ENCODE results near the gene ARSB.

The ARSB gene

DNA sequence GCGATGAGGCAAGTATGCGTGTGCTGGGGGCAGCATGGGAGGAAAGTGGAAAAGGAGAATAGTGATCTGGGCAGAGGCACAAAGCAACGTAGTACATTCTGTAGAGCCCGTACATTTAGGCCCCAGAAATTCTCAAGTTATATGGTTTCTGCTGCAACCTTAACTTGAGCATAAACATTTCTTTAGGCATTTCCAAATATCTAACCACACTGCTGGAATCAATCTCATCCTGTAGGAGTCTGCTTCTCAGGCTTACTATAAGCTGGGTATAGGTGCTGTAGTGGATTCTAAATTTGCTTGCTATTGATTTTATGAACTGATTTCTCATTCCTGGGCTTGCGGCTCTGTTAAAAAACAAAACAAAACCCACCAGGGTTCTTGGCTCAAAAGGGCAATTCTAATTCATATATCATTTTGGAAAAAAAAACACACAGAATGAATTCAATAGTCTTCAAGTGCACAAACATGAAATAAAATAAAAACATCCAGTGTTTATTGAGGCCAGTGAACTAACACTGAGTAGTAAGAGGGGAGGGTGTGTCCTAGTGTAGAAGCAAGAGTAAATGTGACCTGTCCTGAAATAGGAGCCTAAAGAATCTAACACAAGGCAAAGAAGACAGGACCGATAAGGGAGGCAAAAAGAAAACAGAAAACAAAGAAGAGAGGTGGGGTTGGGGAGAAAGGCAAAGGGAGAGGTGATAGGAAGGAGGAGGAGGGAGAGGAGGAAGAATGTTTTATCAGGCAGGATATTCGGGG, 191.0 kb downstream of the ARSB start:
- H3K27me3 ChIP-seq (ENCODE audit: control insufficient read depth, insufficient read depth, low read length), result no peaks in the 10 kb centered on the region
- no peak overlapping the region for H3K4me3 ChIP-seq (ENCODE audit: low read depth, low read length)
- no peak overlapping the region for H3K9ac ChIP-seq (ENCODE audit: low read depth, low read length)
- no peaks in the 10 kb centered on the region for H3K4me1 ChIP-seq (ENCODE audit: control insufficient read depth, insufficient read depth, low read length)
- no peaks in the 10 kb centered on the region for H3K36me3 ChIP-seq (ENCODE audit: control insufficient read depth, insufficient read depth, low read length)
- H3K9me3 ChIP-seq (ENCODE audit: control insufficient read depth, insufficient read depth, low read length), result no peaks in the 10 kb centered on the region

DNA sequence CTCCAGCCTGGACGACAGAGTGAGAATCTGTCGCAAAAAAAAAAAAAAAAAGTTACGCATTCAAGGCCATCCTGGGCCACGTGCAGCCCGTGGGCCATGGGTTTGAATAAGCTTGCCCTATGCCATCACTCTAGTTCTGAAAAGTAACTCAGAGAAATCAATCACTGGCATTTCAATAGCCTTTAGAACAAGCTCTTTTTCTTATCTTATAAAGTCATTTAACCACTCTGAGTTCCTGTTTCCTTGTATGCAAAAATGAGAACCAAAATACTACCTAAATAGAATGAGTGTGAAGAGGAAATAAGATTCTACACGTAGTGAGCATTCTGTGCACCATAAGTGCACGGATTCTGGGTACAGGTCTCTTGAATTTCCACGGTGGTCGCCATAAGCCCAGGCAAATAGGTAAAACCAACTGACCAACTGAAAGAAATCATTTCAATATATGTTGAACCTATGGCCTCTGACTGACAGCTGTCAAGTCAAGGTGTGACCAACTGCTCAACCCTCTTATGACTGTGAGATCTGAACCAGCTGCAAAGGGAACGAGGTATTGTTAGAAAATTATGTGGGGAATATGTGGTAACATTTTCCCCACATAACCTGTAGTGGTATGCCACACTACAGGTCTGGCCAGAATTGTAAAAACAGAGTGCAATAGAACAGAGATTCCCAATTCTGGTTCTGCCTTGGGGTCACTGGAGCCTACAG, 192.6 kb downstream of the ARSB start:
- no peaks in the 10 kb centered on the region for H3K27me3 ChIP-seq (ENCODE audit: control insufficient read depth, insufficient read depth, low read length)
- no peaks in the 10 kb centered on the region for H3K36me3 ChIP-seq (ENCODE audit: control insufficient read depth, insufficient read depth, low read length)
- no peak overlapping the region for H3K9ac ChIP-seq (ENCODE audit: low read depth, low read length)
- H3K4me3 ChIP-seq (ENCODE audit: low read depth, low read length), result no peak overlapping the region
- no peaks in the 10 kb centered on the region for H3K9me3 ChIP-seq (ENCODE audit: control insufficient read depth, insufficient read depth, low read length)
- H3K4me1 ChIP-seq (ENCODE audit: control insufficient read depth, insufficient read depth, low read length), result no peaks in the 10 kb centered on the region

DNA sequence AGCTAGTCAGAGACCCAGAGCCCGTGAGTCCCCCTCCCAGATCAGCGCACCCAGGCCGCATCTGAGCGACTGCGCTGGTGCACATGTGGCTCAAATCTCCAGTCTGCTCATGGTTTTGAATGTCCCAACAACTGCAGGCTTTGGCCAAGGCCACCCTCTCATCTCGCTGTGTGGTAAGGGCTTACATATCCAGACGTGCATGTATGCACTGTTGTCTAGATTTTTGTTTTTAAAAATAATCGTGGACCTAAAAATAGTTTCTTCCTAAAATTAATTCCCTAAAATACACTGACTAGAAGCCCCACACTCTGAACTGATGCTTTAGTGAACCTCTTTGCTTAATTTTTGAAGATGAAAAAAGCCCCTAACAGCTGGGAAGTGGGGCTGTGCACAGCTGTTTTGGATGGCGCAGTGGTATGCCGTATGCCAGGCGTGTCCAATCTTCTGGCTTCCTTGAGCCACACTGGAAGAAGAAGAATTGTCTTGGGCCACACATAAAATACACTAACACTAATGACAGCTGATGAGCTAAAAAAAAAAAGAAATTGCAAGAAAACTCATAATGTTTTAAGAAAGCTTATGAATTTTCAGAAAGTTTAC, 193.5 kb downstream of the ARSB start:
- H3K4me3 ChIP-seq (ENCODE audit: low read depth, low read length), result no peak overlapping the region
- H3K36me3 ChIP-seq (ENCODE audit: control insufficient read depth, insufficient read depth, low read length), result no peaks in the 10 kb centered on the region
- H3K9me3 ChIP-seq (ENCODE audit: control insufficient read depth, insufficient read depth, low read length), result no peaks in the 10 kb centered on the region
- no peaks in the 10 kb centered on the region for H3K27me3 ChIP-seq (ENCODE audit: control insufficient read depth, insufficient read depth, low read length)
- no peaks in the 10 kb centered on the region for H3K4me1 ChIP-seq (ENCODE audit: control insufficient read depth, insufficient read depth, low read length)
- no peak overlapping the region for H3K9ac ChIP-seq (ENCODE audit: low read depth, low read length)

DNA sequence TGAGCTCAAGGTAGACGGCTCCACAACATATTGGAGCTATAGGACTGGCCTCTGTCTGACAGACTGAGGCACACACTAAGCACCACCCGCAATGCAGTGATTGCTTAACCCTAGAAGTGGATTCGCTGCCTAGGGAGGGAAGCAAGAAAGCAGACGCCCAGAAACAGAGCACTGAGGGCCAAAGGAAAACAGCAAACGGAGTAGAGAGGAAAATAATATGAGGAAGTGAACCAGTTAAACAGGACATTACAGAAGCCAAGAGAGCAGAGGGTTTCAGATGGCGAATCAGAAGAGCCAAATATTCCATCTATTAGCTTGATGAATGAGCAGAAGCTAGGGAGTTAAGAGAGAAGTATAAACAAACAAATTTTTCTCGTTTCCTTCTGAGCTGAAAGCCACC, 197.3 kb downstream of the ARSB start:
- H3K36me3 ChIP-seq (ENCODE audit: control insufficient read depth, insufficient read depth, low read length), result no peaks in the 10 kb centered on the region
- no peaks in the 10 kb centered on the region for H3K4me1 ChIP-seq (ENCODE audit: control insufficient read depth, insufficient read depth, low read length)
- no peak overlapping the region for H3K9ac ChIP-seq (ENCODE audit: low read depth, low read length)
- no peaks in the 10 kb centered on the region for H3K9me3 ChIP-seq (ENCODE audit: control insufficient read depth, insufficient read depth, low read length)
- no peaks in the 10 kb centered on the region for H3K27me3 ChIP-seq (ENCODE audit: control insufficient read depth, insufficient read depth, low read length)
- no peak overlapping the region for H3K4me3 ChIP-seq (ENCODE audit: low read depth, low read length)

DNA sequence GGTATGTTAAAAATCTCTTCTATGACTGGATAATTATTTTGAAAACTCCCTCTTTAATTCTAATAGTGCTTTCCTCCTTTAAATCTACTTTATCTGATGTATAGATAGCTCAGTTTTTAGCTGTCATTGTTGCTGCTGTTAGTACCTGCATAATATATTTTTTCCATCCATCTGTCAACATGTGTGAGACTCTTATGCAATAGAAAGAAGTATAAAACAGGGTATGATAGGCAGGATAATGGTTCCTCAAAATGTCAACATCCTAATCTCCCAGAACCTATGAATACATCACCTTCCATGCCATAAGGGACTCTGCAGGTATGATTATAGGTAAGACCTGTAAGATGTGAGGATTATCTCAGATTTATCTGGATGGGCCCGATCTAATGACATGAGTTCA, 199.7 kb downstream of the ARSB start:
- Histone ChIP-seq H3K36me3 (ENCODE audit: control insufficient read depth, insufficient read depth, low read length) (no peaks in the 10 kb centered on the region), H3K9me3 (ENCODE audit: control insufficient read depth, insufficient read depth, low read length) (no peaks in the 10 kb centered on the region), H3K9ac (ENCODE audit: low read depth, low read length) (no peak overlapping the region), H3K4me3 (ENCODE audit: low read depth, low read length) (no peak overlapping the region), H3K27me3 (ENCODE audit: control insufficient read depth, insufficient read depth, low read length) (no peaks in the 10 kb centered on the region), H3K4me1 (ENCODE audit: control insufficient read depth, insufficient read depth, low read length) (no peaks in the 10 kb centered on the region)

DNA sequence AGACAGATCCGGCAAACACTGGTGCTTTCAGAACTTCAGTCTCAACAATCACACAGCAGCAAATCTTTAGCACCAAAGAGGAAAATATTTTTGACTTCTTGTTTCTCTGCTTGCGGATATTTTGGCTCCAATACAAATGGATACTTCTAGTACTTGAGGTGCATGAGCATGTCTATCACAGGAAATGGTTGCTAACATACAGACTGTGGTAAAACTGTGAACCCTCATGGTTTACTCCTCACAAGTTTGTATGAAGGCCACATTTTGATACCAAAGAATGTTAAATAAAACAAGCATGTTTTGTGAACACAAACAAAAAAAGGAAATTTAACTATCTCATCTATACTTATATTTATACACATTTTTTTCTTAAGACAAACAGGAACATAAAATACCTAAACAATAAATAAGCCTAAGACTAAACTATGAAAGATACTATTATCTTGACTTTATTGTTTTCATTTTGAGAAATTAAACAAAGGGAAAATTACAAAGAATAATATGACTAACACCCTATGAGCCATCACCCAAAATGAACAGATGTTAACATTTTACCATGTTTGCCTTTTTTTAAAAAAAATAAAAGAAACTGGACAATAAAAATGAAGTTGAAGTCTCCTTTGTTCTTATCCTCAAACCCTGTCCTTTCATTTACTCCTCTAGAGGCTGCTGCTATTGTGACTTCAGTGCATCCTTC, 201.5 kb downstream of the ARSB start:
- Histone ChIP-seq H3K9me3 (ENCODE audit: control insufficient read depth, insufficient read depth, low read length) (no peaks in the 10 kb centered on the region), H3K4me3 (ENCODE audit: low read depth, low read length) (no peak overlapping the region), H3K27me3 (ENCODE audit: control insufficient read depth, insufficient read depth, low read length) (no peaks in the 10 kb centered on the region), H3K36me3 (ENCODE audit: control insufficient read depth, insufficient read depth, low read length) (no peaks in the 10 kb centered on the region), H3K4me1 (ENCODE audit: control insufficient read depth, insufficient read depth, low read length) (no peaks in the 10 kb centered on the region), H3K9ac (ENCODE audit: low read depth, low read length) (no peak overlapping the region)

DNA sequence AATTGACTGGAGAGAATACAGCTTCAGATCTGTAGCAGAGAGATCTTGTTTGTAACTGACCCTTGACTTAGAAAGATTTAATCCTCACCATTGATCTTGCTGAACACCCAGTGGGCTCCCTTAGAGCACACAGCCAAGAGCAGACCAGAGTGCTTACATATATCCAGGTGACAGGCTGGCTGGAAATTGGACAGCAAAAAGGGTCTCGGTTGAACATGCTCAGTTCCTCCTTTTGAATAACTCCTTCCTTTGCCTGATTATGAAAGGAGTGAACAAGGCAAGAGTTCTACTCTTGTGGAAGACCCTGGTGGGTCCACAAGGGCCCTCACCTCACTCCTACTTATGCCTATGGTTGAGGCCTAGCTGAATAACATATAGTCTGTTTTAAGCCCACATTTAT, 202.4 kb downstream of the ARSB start:
- Histone ChIP-seq H3K9me3 (ENCODE audit: control insufficient read depth, insufficient read depth, low read length) (no peaks in the 10 kb centered on the region), H3K36me3 (ENCODE audit: control insufficient read depth, insufficient read depth, low read length) (no peaks in the 10 kb centered on the region), H3K4me3 (ENCODE audit: low read depth, low read length) (no peak overlapping the region), H3K27me3 (ENCODE audit: control insufficient read depth, insufficient read depth, low read length) (no peaks in the 10 kb centered on the region), H3K4me1 (ENCODE audit: control insufficient read depth, insufficient read depth, low read length) (no peaks in the 10 kb centered on the region), H3K9ac (ENCODE audit: low read depth, low read length) (no peak overlapping the region)

DNA sequence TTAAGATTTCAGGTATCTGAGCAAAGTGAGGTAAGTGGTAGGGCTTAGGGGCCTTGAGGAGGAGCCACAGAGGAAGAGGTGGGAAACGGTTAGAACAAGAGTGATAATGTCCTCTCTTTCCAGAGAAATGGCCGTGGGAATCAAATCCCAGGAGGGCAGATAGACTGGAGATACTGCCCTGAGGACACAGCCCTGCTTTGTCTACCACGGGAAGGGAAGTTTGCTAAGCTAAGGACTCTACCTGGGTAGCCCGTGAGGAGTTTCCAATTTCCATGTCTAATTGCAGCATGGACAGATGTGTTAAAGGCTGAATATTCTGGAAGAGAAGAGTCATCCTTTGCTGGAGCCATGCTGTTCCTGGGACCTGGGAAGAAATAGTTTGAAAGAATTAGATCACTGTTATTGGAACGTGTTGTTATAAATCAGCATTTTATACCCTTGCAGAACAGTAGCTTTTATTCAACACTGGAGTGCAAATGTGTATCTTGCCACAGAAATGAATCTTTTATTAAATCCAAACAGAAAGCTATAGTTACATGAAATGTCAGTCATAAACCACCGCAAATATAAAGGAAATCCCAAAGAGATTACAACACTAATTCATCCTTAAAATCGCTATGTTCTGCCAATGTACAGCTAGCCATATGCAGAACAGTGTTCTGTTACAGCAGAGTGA, 203.4 kb downstream of the ARSB start:
- Histone ChIP-seq H3K4me1 (ENCODE audit: control insufficient read depth, insufficient read depth, low read length) (no peaks in the 10 kb centered on the region), H3K36me3 (ENCODE audit: control insufficient read depth, insufficient read depth, low read length) (no peaks in the 10 kb centered on the region), H3K9me3 (ENCODE audit: control insufficient read depth, insufficient read depth, low read length) (no peaks in the 10 kb centered on the region)

DNA sequence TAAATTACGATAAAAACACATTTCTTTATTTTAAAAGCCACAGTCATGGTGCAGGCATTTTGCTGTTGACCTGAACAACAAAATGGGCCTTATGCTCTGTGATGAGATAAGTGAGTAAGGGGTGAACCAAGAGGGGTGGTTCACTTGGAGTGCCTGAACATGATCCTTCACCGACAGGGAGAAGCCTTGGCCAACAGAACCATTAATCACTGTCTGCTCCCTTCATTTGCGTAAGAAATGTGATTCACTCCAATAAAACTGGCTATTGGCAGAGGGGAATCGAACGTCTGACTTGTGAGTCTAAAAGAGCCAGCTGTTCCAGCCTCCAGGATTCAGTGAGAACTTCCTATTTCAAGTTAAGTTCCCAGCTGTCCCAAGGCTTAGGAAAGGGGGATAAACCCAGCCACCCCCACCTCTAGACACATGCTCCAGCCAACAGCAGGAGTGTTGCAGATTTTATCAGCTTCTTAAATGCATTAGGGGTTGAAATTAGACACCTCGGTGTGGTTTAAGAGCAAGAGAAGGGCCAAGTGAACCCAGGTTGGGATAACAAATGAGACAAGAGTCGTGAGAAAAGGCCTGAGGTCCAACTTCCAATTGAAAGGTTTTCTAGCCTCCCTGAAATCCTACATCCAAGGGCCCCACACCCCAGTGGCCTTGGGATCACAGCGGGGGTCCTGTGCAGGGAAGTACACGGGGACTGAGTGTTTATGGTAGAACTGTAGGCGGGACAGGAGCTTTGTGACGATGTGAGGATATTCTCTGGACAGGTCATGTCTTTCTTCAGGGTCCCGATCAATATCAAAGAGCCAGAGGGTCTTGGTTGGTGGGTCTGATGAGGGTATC, 205.1 kb downstream of the ARSB start:
- no peak overlapping the region for H3K9ac ChIP-seq (ENCODE audit: low read depth, low read length)
- no peak overlapping the region for H3K4me3 ChIP-seq (ENCODE audit: low read depth, low read length)
- H3K9me3 ChIP-seq (ENCODE audit: control insufficient read depth, insufficient read depth, low read length), result no peaks in the 10 kb centered on the region
- no peaks in the 10 kb centered on the region for H3K27me3 ChIP-seq (ENCODE audit: control insufficient read depth, insufficient read depth, low read length)
- no peaks in the 10 kb centered on the region for H3K4me1 ChIP-seq (ENCODE audit: control insufficient read depth, insufficient read depth, low read length)
- H3K36me3 ChIP-seq (ENCODE audit: control insufficient read depth, insufficient read depth, low read length), result no peaks in the 10 kb centered on the region

More for the DNA sequence above, 203.4 kb downstream of the ARSB start:
- no peaks in the 10 kb centered on the region for H3K27me3 ChIP-seq (ENCODE audit: control insufficient read depth, insufficient read depth, low read length)
- H3K4me3 ChIP-seq (ENCODE audit: low read depth, low read length), result no peak overlapping the region
- H3K9ac ChIP-seq (ENCODE audit: low read depth, low read length), result no peak overlapping the region

DNA sequence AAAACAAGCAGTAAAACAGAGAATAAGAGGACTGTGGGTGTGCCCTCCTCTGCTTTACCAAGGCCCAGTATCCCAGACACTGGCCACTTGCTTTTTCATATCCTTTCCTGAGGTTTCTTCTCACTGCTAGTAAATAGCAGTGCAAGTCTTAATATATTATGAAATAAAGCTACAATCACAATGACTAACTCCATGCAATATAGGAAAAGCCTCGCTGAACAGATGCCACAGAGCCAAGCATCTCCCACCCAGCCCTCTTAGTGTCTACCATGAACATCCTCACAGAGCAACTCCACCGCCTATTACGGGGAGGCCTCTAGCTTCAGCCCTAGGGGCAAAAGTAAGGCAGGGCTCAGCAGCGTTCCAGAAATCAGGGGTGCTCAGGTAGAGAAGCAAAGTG, 205.8 kb downstream of the ARSB start:
- H3K4me3 ChIP-seq (ENCODE audit: low read depth, low read length), result no peak overlapping the region

DNA sequence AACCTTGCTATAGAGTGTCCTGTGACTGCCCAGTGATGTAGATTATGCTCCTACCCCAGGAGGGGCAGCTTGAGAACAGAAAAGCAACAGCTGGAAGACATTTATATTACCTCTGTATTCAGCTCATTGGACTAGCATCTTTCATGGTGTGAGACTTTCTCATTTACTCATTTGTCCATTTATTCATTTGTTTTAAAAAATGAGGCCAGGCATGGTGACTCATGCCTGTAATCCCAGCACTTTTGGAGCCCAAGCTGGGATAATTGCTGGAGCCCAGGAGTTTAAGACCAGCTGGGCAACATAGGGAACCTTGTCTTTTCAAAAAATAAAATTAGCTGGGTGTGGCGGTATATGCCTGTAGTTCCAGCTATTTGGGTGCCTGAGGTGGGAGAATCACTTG, 206.6 kb downstream of the ARSB start:
- H3K4me3 ChIP-seq (ENCODE audit: low read depth, low read length), result no peak overlapping the region
- H3K9me3 ChIP-seq (ENCODE audit: control insufficient read depth, insufficient read depth, low read length), result no peaks in the 10 kb centered on the region
- no peaks in the 10 kb centered on the region for H3K36me3 ChIP-seq (ENCODE audit: control insufficient read depth, insufficient read depth, low read length)
- H3K4me1 ChIP-seq (ENCODE audit: control insufficient read depth, insufficient read depth, low read length), result no peaks in the 10 kb centered on the region
- no peak overlapping the region for H3K9ac ChIP-seq (ENCODE audit: low read depth, low read length)
- no peaks in the 10 kb centered on the region for H3K27me3 ChIP-seq (ENCODE audit: control insufficient read depth, insufficient read depth, low read length)

More for the DNA sequence above, 205.8 kb downstream of the ARSB start:
- Histone ChIP-seq H3K36me3 (ENCODE audit: control insufficient read depth, insufficient read depth, low read length) (no peaks in the 10 kb centered on the region), H3K9me3 (ENCODE audit: control insufficient read depth, insufficient read depth, low read length) (no peaks in the 10 kb centered on the region), H3K27me3 (ENCODE audit: control insufficient read depth, insufficient read depth, low read length) (no peaks in the 10 kb centered on the region), H3K4me1 (ENCODE audit: control insufficient read depth, insufficient read depth, low read length) (no peaks in the 10 kb centered on the region), H3K9ac (ENCODE audit: low read depth, low read length) (no peak overlapping the region)

Data from iPS-15b (cell line).